ENCODE data around the gene UQCRHL. TPM values are rescaled to one million over a fixed set of nuclear protein-coding genes. Genes with fewer than 3 reads are reported as not detected.

The UQCRHL gene
- total RNA-seq, 2 experiments from 2014 or later: 1.8 to 1.9 TPM

- ATAC-seq (ENCODE audit: low read depth): no peak
- Mint-ChIP-seq H3K9me3 (no peaks in the 10 kb centered on the region), H3K4me3 (no peak overlapping the region), H3K36me3 (no peaks in the 10 kb centered on the region), H3K27ac (no peak overlapping the region), H3K4me1 (peaks cover 2% of the 10 kb centered on the region), H3K27me3 (peaks cover 10% of the 10 kb centered on the region)
- POLR2A ChIA-PET: no interaction called here
- no peak for DNase-seq
These were observed 7.3 kb downstream of the UQCRHL start for GRCh38 chr1:15799928-15800835.

GRCh38 chr1:15799004-15799867, 8.2 kb downstream of the UQCRHL start:
- Mint-ChIP-seq H3K4me3 (no peak overlapping the region), H3K27me3 (peaks cover 10% of the 10 kb centered on the region), H3K27ac (no peak overlapping the region), H3K36me3 (no peaks in the 10 kb centered on the region), H3K4me1 (peaks cover 2% of the 10 kb centered on the region), H3K9me3 (no peaks in the 10 kb centered on the region)
- POLR2A ChIA-PET: no interaction called here
- ATAC-seq (ENCODE audit: low read depth): no peak
- DNase-seq: no peak

- H3K27ac Mint-ChIP-seq: no peak overlapping the region
These were observed 9.6 kb downstream of the UQCRHL start for GRCh38 chr1:15797614-15798390.

GRCh38 chr1:15796086-15796462, 11.4 kb downstream of the UQCRHL start:
- no peak overlapping the region for H3K4me3 Mint-ChIP-seq
- peaks cover 1% of the 10 kb centered on the region for H3K4me1 Mint-ChIP-seq
- ATAC-seq (ENCODE audit: low read depth) (no peak), DNase-seq (no peak)
- no peaks in the 10 kb centered on the region for H3K36me3 Mint-ChIP-seq
- POLR2A ChIA-PET: no interaction called here
- no peak overlapping the region for H3K27ac Mint-ChIP-seq
- no peaks in the 10 kb centered on the region for H3K9me3 Mint-ChIP-seq
- H3K27me3 Mint-ChIP-seq: peaks cover 2% of the 10 kb centered on the region

More at GRCh38 chr1:15797614-15798390, 9.6 kb downstream of the UQCRHL start:
- Mint-ChIP-seq H3K9me3 (no peaks in the 10 kb centered on the region), H3K4me3 (no peak overlapping the region), H3K27me3 (peaks cover 8% of the 10 kb centered on the region), H3K4me1 (no peaks in the 10 kb centered on the region), H3K36me3 (no peaks in the 10 kb centered on the region)
- DNase-seq: no peak
- POLR2A ChIA-PET: no interaction called here
- ATAC-seq (ENCODE audit: low read depth): no peak

GRCh38 chr1:15788624-15789301, 18.7 kb downstream of the UQCRHL start:
- no peak for ATAC-seq (ENCODE audit: low read depth)
- Mint-ChIP-seq H3K9me3 (no peaks in the 10 kb centered on the region), H3K27me3 (peaks cover 2% of the 10 kb centered on the region), H3K27ac (no peak overlapping the region), H3K36me3 (no peaks in the 10 kb centered on the region), H3K4me1 (peaks cover 1% of the 10 kb centered on the region), H3K4me3 (no peak overlapping the region)
- POLR2A ChIA-PET: no interaction called here
- no peak for DNase-seq

GRCh38 chr1:15786581-15786980, 20.9 kb downstream of the UQCRHL start:
- Mint-ChIP-seq H3K27me3 (peaks cover 2% of the 10 kb centered on the region), H3K4me1 (no peaks in the 10 kb centered on the region), H3K9me3 (no peaks in the 10 kb centered on the region), H3K36me3 (no peaks in the 10 kb centered on the region), H3K27ac (no peak overlapping the region), H3K4me3 (no peak overlapping the region)
- no peak for ATAC-seq (ENCODE audit: low read depth)
- no peak for DNase-seq
- POLR2A ChIA-PET: no interaction called here

GRCh38 chr1:15785683-15786082, 21.8 kb downstream of the UQCRHL start:
- Mint-ChIP-seq H3K4me1 (no peaks in the 10 kb centered on the region), H3K27ac (no peak overlapping the region), H3K9me3 (no peaks in the 10 kb centered on the region), H3K27me3 (peaks cover 6% of the 10 kb centered on the region), H3K4me3 (no peak overlapping the region), H3K36me3 (no peaks in the 10 kb centered on the region)
- ATAC-seq (ENCODE audit: low read depth): no peak
- POLR2A ChIA-PET: no interaction called here
- DNase-seq: no peak

- DNase-seq (no peak), ATAC-seq (ENCODE audit: low read depth) (no peak)
- H3K9me3 Mint-ChIP-seq: no peaks in the 10 kb centered on the region
- H3K27ac Mint-ChIP-seq: no peak overlapping the region
- peaks cover 10% of the 10 kb centered on the region for H3K27me3 Mint-ChIP-seq
- POLR2A ChIA-PET: no interaction called here
- no peaks in the 10 kb centered on the region for H3K4me1 Mint-ChIP-seq
- no peaks in the 10 kb centered on the region for H3K36me3 Mint-ChIP-seq
- no peak overlapping the region for H3K4me3 Mint-ChIP-seq
These were observed 29.3 kb downstream of the UQCRHL start for GRCh38 chr1:15777909-15778707.

GRCh38 chr1:15775706-15776105, 31.7 kb downstream of the UQCRHL start:
- DNase-seq: no peak
- POLR2A ChIA-PET: interaction anchor here (0.6 kb wide), 1 partner anchor 157 kb away, joined by 3 read pairs; no protein-coding TSS in a partner anchor
- H3K4me3 Mint-ChIP-seq: no peak overlapping the region

GRCh38 chr1:15771836-15772515, 35.5 kb downstream of the UQCRHL start:
- Mint-ChIP-seq H3K9me3 (no peaks in the 10 kb centered on the region), H3K36me3 (no peaks in the 10 kb centered on the region), H3K27ac (no peak overlapping the region), H3K4me3 (no peak overlapping the region), H3K4me1 (no peaks in the 10 kb centered on the region), H3K27me3 (peaks cover 2% of the 10 kb centered on the region)
- ATAC-seq (ENCODE audit: low read depth): no peak
- DNase-seq: no peak
- POLR2A ChIA-PET: no interaction called here

More at GRCh38 chr1:15775706-15776105, 31.7 kb downstream of the UQCRHL start:
- Mint-ChIP-seq H3K27me3 (peaks cover 6% of the 10 kb centered on the region), H3K27ac (no peak overlapping the region), H3K36me3 (no peaks in the 10 kb centered on the region), H3K9me3 (no peaks in the 10 kb centered on the region), H3K4me1 (no peaks in the 10 kb centered on the region)
- ATAC-seq (ENCODE audit: low read depth): no peak

- no peak for DNase-seq
- H3K27ac Mint-ChIP-seq: no peak overlapping the region
- no peaks in the 10 kb centered on the region for H3K4me1 Mint-ChIP-seq
- POLR2A ChIA-PET: no interaction called here
- no peak overlapping the region for H3K4me3 Mint-ChIP-seq
- no peaks in the 10 kb centered on the region for H3K36me3 Mint-ChIP-seq
- H3K9me3 Mint-ChIP-seq: no peaks in the 10 kb centered on the region
- ATAC-seq (ENCODE audit: low read depth): no peak
- peaks cover 2% of the 10 kb centered on the region for H3K27me3 Mint-ChIP-seq
These were observed 37.0 kb downstream of the UQCRHL start for GRCh38 chr1:15770313-15770962.
